WTC11 (cell line): Measurements from ENCODE around the gene BCL11A. TPM values are rescaled to one million over a fixed set of nuclear protein-coding genes. Genes with fewer than 3 reads are reported as not detected.

Experiments
- ATAC-seq: fragments of 200-7000 bp; cut with Tn5 transposase; 2 replicates; pipeline ENCODE4 v1.10.0; 2021; ENCODE audit warnings: mild to moderate bottlenecking, moderate library complexity
- CTCF ChIA-PET: fragments of 300-600 bp; sonication (Branson Sonifier 250); formaldehyde crosslinking; loops from one replicate; lab custom pipeline; 2021; ENCODE audit warnings: antibody characterized with exemption; lab: Charles Lee
- POLR2A ChIA-PET: fragments of 350-600 bp; sonication (Branson Sonifier 250); formaldehyde crosslinking; loops from one replicate; lab custom pipeline; 2021; ENCODE audit warnings: antibody characterized with exemption; lab: Charles Lee
- DNase-seq: peaks from one replicate; pipeline ENCODE4 v3.0.0; 2021; ENCODE audit warnings: low spot score
- H3K27ac Mint-ChIP-seq: 2 replicates; pipeline ENCODE4 v1.8.0; 2021; ENCODE audit warnings: mixed read lengths
- H3K27me3 Mint-ChIP-seq: 2 replicates; pipeline ENCODE4 v1.8.0; 2021; ENCODE audit warnings: low read depth, mild to moderate bottlenecking, moderate library complexity, mixed read lengths
- H3K36me3 Mint-ChIP-seq: 2 replicates; pipeline ENCODE4 v1.8.0; 2021; ENCODE audit warnings: mixed read lengths
- H3K4me1 Mint-ChIP-seq: 2 replicates; pipeline ENCODE4 v1.8.0; 2022; ENCODE audit warnings: mixed read lengths
- H3K4me3 Mint-ChIP-seq: 2 replicates; pipeline ENCODE4 v1.8.0; 2021; ENCODE audit warnings: mild to moderate bottlenecking, moderate library complexity, mixed read lengths
- H3K9me3 Mint-ChIP-seq: 2 replicates; pipeline ENCODE4 v1.8.0; 2021; ENCODE audit warnings: mixed read lengths
- CBFB ChIP-seq: sonication (generic); formaldehyde crosslinking; IDR thresholded peaks from 2 replicates; pipeline ENCODE4 v1.8.1; 2022; ENCODE audit warnings: mild to moderate bottlenecking, low read depth, missing genetic modification reagents
- E2F5 ChIP-seq: sonication (generic); formaldehyde crosslinking; IDR thresholded peaks from 2 replicates; pipeline ENCODE4 v1.8.1; 2022; ENCODE audit warnings: mild to moderate bottlenecking, moderate library complexity, missing genetic modification reagents
- EMX1 ChIP-seq: fragments of 250-450 bp; sonication (Bioruptor Pico); IDR thresholded peaks from 2 replicates; pipeline ENCODE4 v1.8.0; 2021; ENCODE audit warnings: mild to moderate bottlenecking
- ETV6 ChIP-seq: sonication (generic); formaldehyde crosslinking; IDR thresholded peaks from 2 replicates; pipeline ENCODE4 v1.8.1; 2022; ENCODE audit warnings: mild to moderate bottlenecking, missing genetic modification reagents
- FOXP1 ChIP-seq: sonication (generic); formaldehyde crosslinking; IDR thresholded peaks from 2 replicates; pipeline ENCODE4 v1.8.0; 2022; ENCODE audit warnings: missing genetic modification reagents, mild to moderate bottlenecking, moderate library complexity, borderline replicate concordance
- GABPB1 ChIP-seq: sonication (generic); formaldehyde crosslinking; IDR thresholded peaks from 2 replicates; pipeline ENCODE4 v1.8.1; 2023; ENCODE audit warnings: mild to moderate bottlenecking, missing genetic modification reagents
- GRHL2 ChIP-seq: fragments of 250-450 bp; sonication (Bioruptor Pico); IDR thresholded peaks from 2 replicates; pipeline ENCODE4 v1.8.0; 2022; ENCODE audit warnings: mild to moderate bottlenecking, moderate library complexity; ENCODE audit not compliant: insufficient replicate concordance, severe bottlenecking
- GTF2I ChIP-seq: fragments of 250-450 bp; sonication (Bioruptor Pico); conservative IDR thresholded peaks from 2 replicates; pipeline ENCODE4 v1.4.0; 2021; ENCODE audit warnings: mild to moderate bottlenecking
- IRF2 ChIP-seq: sonication (generic); formaldehyde crosslinking; IDR thresholded peaks from 2 replicates; pipeline ENCODE4 v1.8.0; 2022; ENCODE audit warnings: low read depth, missing genetic modification reagents, borderline replicate concordance
- JUN ChIP-seq: sonication (generic); formaldehyde crosslinking; IDR thresholded peaks from 2 replicates; pipeline ENCODE4 v1.8.0; 2023; ENCODE audit warnings: mild to moderate bottlenecking, missing genetic modification reagents
- MAX ChIP-seq: sonication (generic); formaldehyde crosslinking; IDR thresholded peaks from 2 replicates; pipeline ENCODE4 v1.8.0; 2022; ENCODE audit warnings: mild to moderate bottlenecking, missing genetic modification reagents
- MYBL2 ChIP-seq: sonication (generic); formaldehyde crosslinking; IDR thresholded peaks from 2 replicates; pipeline ENCODE4 v1.8.1; 2023; ENCODE audit warnings: mild to moderate bottlenecking, moderate library complexity, missing genetic modification reagents
- NR1H2 ChIP-seq: sonication (generic); formaldehyde crosslinking; IDR thresholded peaks from 2 replicates; pipeline ENCODE4 v1.9.0; 2021; ENCODE audit warnings: mild to moderate bottlenecking, moderate library complexity, missing genetic modification reagents
- PRDM15 ChIP-seq: sonication (generic); formaldehyde crosslinking; IDR thresholded peaks from 2 replicates; pipeline ENCODE4 v1.8.0; 2022; ENCODE audit warnings: missing genetic modification reagents
- PRRX2 ChIP-seq: fragments of 250-450 bp; sonication (Bioruptor Pico); IDR thresholded peaks from 2 replicates; pipeline ENCODE4 v1.8.0; 2021; ENCODE audit warnings: mild to moderate bottlenecking
- RELA ChIP-seq: sonication (generic); formaldehyde crosslinking; IDR thresholded peaks from 2 replicates; pipeline ENCODE4 v1.8.1; 2022; ENCODE audit warnings: missing genetic modification reagents, mild to moderate bottlenecking, borderline replicate concordance
- SMAD3 ChIP-seq: sonication (generic); formaldehyde crosslinking; IDR thresholded peaks from 2 replicates; pipeline ENCODE4 v1.8.0; 2022; ENCODE audit warnings: missing genetic modification reagents, mild to moderate bottlenecking, borderline replicate concordance
- SMAD4 ChIP-seq: sonication (generic); formaldehyde crosslinking; IDR thresholded peaks from 2 replicates; pipeline ENCODE4 v1.8.0; 2022; ENCODE audit warnings: mild to moderate bottlenecking, missing genetic modification reagents
- ZBTB21 ChIP-seq: sonication (generic); formaldehyde crosslinking; IDR thresholded peaks from 2 replicates; pipeline ENCODE4 v1.8.1; 2023; ENCODE audit warnings: mild to moderate bottlenecking, missing genetic modification reagents, borderline replicate concordance
- ZNF281 ChIP-seq: sonication (generic); formaldehyde crosslinking; IDR thresholded peaks from 2 replicates; pipeline ENCODE4 v1.8.0; 2023; ENCODE audit warnings: mild to moderate bottlenecking, missing genetic modification reagents
- ZNF317 ChIP-seq: sonication (generic); formaldehyde crosslinking; IDR thresholded peaks from 2 replicates; pipeline ENCODE4 v1.8.1; 2023; ENCODE audit warnings: low read depth, mild to moderate bottlenecking, moderate library complexity, missing genetic modification reagents, borderline replicate concordance
- ZNF416 ChIP-seq: fragments of 250-450 bp; sonication (Bioruptor Pico); IDR thresholded peaks from 2 replicates; pipeline ENCODE4 v1.9.0; 2021; ENCODE audit warnings: mild to moderate bottlenecking, inconsistent platforms
- ZSCAN18 ChIP-seq: fragments of 250-450 bp; sonication (Bioruptor Pico); IDR thresholded peaks from 2 replicates; pipeline ENCODE4 v2.1.2; 2022; ENCODE audit warnings: mild to moderate bottlenecking, moderate library complexity
- total RNA-seq: library from RNA; stranded (reverse); gene quantifications from 3 replicates; pipeline ENCODE4 v1.2.3, GENCODE V29; 2021

Gene BCL11A
- total RNA-seq, 1 experiment from 2014 or later = 53.2 TPM

- no peak for DNase-seq
- TF ChIP-seq CBFB (CRISPR knock-in tag) (no peak), NR1H2 (CRISPR knock-in tag) (no peak), ZNF416 (CRISPR knock-in tag) (no peak), ZBTB21 (CRISPR knock-in tag) (no peak), FOXP1 (CRISPR knock-in tag) (no peak), ZNF281 (CRISPR knock-in tag) (no peak), MYBL2 (CRISPR knock-in tag) (no peak), IRF2 (no peak), RELA (CRISPR knock-in tag) (no peak)
- TF ChIP-seq, all 79 proteins: peak for 0
- Mint-ChIP-seq H3K27ac (no peak overlapping the region), H3K4me3 (no peak overlapping the region), H3K36me3 (no peaks in the 10 kb centered on the region), H3K4me1 (peaks cover 52% of the 10 kb centered on the region), H3K27me3 (peaks cover 13% of the 10 kb centered on the region), H3K9me3 (no peaks in the 10 kb centered on the region)
- ATAC-seq = no peak
- POLR2A ChIA-PET = no interaction called here
- CTCF ChIA-PET = no interaction called here
These were observed 115.3 kb downstream of the BCL11A start for GRCh38 chr2:60438131-60438530.

- TF ChIP-seq ZSCAN18 (CRISPR knock-in tag) (no peak), SMAD3 (CRISPR knock-in tag) (no peak), E2F5 (CRISPR knock-in tag) (no peak), PRRX2 (no peak), GABPB1 (no peak), EMX1 (CRISPR knock-in tag) (no peak)
- H3K36me3 Mint-ChIP-seq = no peaks in the 10 kb centered on the region
These were observed 116.3 kb downstream of the BCL11A start for GRCh38 chr2:60437080-60437696.

GRCh38 chr2:60433018-60433596, 120.3 kb downstream of the BCL11A start:
- H3K9me3 Mint-ChIP-seq = no peaks in the 10 kb centered on the region
- H3K27ac Mint-ChIP-seq = no peak overlapping the region
- H3K27me3 Mint-ChIP-seq = no peaks in the 10 kb centered on the region
- ATAC-seq = peak; percentile 25
- no peaks in the 10 kb centered on the region for H3K36me3 Mint-ChIP-seq
- no peak for DNase-seq
- peaks cover 40% of the 10 kb centered on the region for H3K4me1 Mint-ChIP-seq
- CTCF ChIA-PET = interaction anchor here (1.0 to 1.7 kb wide), 2 partner anchors 96 to 148 kb away, joined by 3 to 6 read pairs; no protein-coding TSS in a partner anchor
- POLR2A ChIA-PET = interaction anchor here (0.7 kb wide), 1 partner anchor 64 kb away, joined by 3 read pairs; no protein-coding TSS in a partner anchor
- H3K4me3 Mint-ChIP-seq = no peak overlapping the region
- TF ChIP-seq ETV6 (CRISPR knock-in tag) (no peak), SMAD4 (CRISPR knock-in tag) (no peak), PRDM15 (CRISPR knock-in tag) (no peak), GRHL2 (no peak), ZNF317 (CRISPR knock-in tag) (no peak), JUN (no peak), GTF2I (CRISPR knock-in tag) (no peak), MAX (CRISPR knock-in tag) (no peak)

More at GRCh38 chr2:60437080-60437696, 116.3 kb downstream of the BCL11A start:
- Mint-ChIP-seq H3K4me3 (no peak overlapping the region), H3K27me3 (peaks cover 9% of the 10 kb centered on the region), H3K4me1 (peaks cover 56% of the 10 kb centered on the region), H3K27ac (no peak overlapping the region), H3K9me3 (no peaks in the 10 kb centered on the region)
- ATAC-seq = peak; percentile 52
- DNase-seq = peak; percentile 23
- ChIA-PET POLR2A (no interaction called here), CTCF (interaction anchor here (0.5 to 0.9 kb wide), 3 partner anchors 160 to 574 kb away, joined by 3 to 4 read pairs (median 3); no protein-coding TSS in a partner anchor)
